GM12865 (cell line): Measurements from ENCODE around the gene HGF.

ENCODE experiments used
- DNase-seq: peaks from one replicate; pipeline ENCODE4 v3.0.0; 2010; ENCODE audit warnings: low read depth
- H3K4me3 ChIP-seq: 2 replicates; pipeline ENCODE4 v1.5.1; 2011; ENCODE audit warnings: mild to moderate bottlenecking, low read depth, low read length, control low read depth
- CTCF ChIP-seq: IDR thresholded peaks from 2 replicates; pipeline ENCODE4 v1.5.1; 2011; ENCODE audit warnings: low read length, control low read depth, low read depth, inconsistent platforms; ENCODE audit not compliant: insufficient read depth; ENCODE audit errors: missing control alignments

The HGF gene

GRCh38 chr7:81754918-81755696, 14.7 kb downstream of the HGF start:
- H3K4me3 ChIP-seq, result no peak overlapping the region
- DNase-seq, result no peak
- TF ChIP-seq CTCF, result no peak

GRCh38 chr7:81753392-81753791, 16.5 kb downstream of the HGF start:
- TF ChIP-seq CTCF, result no peak
- no peak for DNase-seq
- no peak overlapping the region for H3K4me3 ChIP-seq

GRCh38 chr7:81752318-81752714, 17.5 kb downstream of the HGF start:
- no peak for TF ChIP-seq CTCF
- H3K4me3 ChIP-seq, result no peak overlapping the region
- no peak for DNase-seq

GRCh38 chr7:81751619-81752317, 18.1 kb downstream of the HGF start:
- TF ChIP-seq CTCF, result no peak
- DNase-seq, result no peak

GRCh38 chr7:81745637-81746036, 24.2 kb downstream of the HGF start:
- no peak overlapping the region for H3K4me3 ChIP-seq
- no peak for DNase-seq
- no peak for TF ChIP-seq CTCF

More at GRCh38 chr7:81751619-81752317, 18.1 kb downstream of the HGF start:
- no peak overlapping the region for H3K4me3 ChIP-seq

- peak; percentile 43 for DNase-seq
- no peak for TF ChIP-seq CTCF
- no peak overlapping the region for H3K4me3 ChIP-seq
These were observed 25.5 kb downstream of the HGF start for GRCh38 chr7:81744389-81744788.
